Activated T-helper 2 cell treated with anti-CD3 and anti-CD28 coated beads, Interferon-gamma antibody, Interleukin-2, Interleukin-4, amounts not matched to agents 10 μg/mL and 5 μg/mL and 100 μg/mL, durations not matched to agents 14 hours and 24 hours and 36 hours (primary cell): ENCODE results near the gene ANK3. TPM values are rescaled to one million over a fixed set of nuclear protein-coding genes. Genes with fewer than 3 reads are reported as not detected.

Experiments
- DNase-seq: peaks from one replicate; pipeline ENCODE4 v3.0.0; 2021; ENCODE audit warnings: low spot score
- H3K27ac Mint-ChIP-seq: one replicate; pipeline ENCODE4 v1.8.0; 2021; ENCODE audit warnings: mixed read lengths
- H3K27me3 Mint-ChIP-seq: one replicate; pipeline ENCODE4 v1.8.0; 2021; ENCODE audit warnings: low read depth, mixed read lengths
- H3K36me3 Mint-ChIP-seq: one replicate; pipeline ENCODE4 v1.8.0; 2021; ENCODE audit warnings: low read depth, mixed read lengths
- H3K4me1 Mint-ChIP-seq: one replicate; pipeline ENCODE4 v1.8.0; 2021; ENCODE audit warnings: low read depth, mixed read lengths
- H3K4me3 Mint-ChIP-seq: one replicate; pipeline ENCODE4 v1.8.0; 2021; ENCODE audit warnings: low read depth, mild to moderate bottlenecking, moderate library complexity, mixed read lengths
- H3K9me3 Mint-ChIP-seq: one replicate; pipeline ENCODE4 v1.8.0; 2021; ENCODE audit warnings: mixed read lengths
- intact Hi-C: fragments of 100-400 bp; cut with micrococcal nuclease; formaldehyde crosslinking; loops from one replicate; pipeline ENCODE4 v1.15.1; 2023
- total RNA-seq: library from RNA; stranded (reverse); gene quantifications from 2 replicates; pipeline ENCODE4 v1.2.3, GENCODE V29; 2022

The ANK3 gene
- total RNA-seq, 1 donor from 2014 or later, result 14.4 TPM

DNA sequence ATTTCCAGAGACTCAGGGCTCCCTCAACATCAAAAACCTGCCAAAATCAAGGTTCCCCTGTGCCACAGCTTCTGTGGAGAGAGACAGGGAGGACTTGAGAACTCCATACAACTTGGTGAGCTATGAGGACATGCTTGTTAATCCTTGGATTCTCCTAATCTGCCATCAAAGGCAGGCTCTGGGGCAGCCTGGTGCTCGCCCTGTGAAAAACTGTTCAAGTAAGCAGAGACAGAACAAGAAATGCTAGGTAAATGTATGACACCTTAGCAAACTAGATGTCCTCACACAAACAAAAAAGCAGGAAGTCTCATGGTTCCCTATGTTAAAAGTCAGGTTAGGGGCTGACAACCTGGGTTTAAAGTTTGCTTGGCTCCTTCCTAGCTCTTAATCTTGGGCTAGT is 73.6 kb downstream of the ANK3 start:
- H3K4me1 Mint-ChIP-seq, result peaks cover 21% of the 10 kb centered on the region
- H3K36me3 Mint-ChIP-seq, result no peaks in the 10 kb centered on the region
- no peaks in the 10 kb centered on the region for H3K9me3 Mint-ChIP-seq
- DNase-seq, result no peak
- intact Hi-C loops, result no loop called here
- no peaks in the 10 kb centered on the region for H3K27me3 Mint-ChIP-seq
- no peak overlapping the region for H3K4me3 Mint-ChIP-seq
- H3K27ac Mint-ChIP-seq, result no peak overlapping the region

DNA sequence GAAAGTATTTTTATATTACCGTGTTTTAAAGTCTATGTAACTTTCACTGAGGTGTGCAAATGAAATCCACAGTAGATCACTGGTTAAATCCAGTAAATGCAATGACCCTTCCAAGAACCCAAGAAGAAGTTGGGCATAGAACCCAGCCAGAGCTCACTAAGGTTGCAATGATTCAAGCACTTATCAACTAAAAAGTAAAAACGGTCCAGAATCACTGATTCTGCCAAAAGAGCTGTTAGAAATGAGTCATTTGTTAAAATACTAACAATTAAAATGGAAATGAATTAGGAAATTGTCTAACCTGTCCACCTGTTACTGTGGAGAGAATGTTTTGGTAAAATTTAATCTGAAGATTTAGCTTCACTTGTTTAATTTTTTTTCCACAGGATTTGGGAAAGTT is 74.4 kb downstream of the ANK3 start:
- Mint-ChIP-seq H3K36me3 (no peaks in the 10 kb centered on the region), H3K4me1 (peaks cover 21% of the 10 kb centered on the region), H3K9me3 (no peaks in the 10 kb centered on the region), H3K4me3 (no peak overlapping the region), H3K27me3 (no peaks in the 10 kb centered on the region), H3K27ac (no peak overlapping the region)
- intact Hi-C loops, result no loop called here
- DNase-seq, result no peak

DNA sequence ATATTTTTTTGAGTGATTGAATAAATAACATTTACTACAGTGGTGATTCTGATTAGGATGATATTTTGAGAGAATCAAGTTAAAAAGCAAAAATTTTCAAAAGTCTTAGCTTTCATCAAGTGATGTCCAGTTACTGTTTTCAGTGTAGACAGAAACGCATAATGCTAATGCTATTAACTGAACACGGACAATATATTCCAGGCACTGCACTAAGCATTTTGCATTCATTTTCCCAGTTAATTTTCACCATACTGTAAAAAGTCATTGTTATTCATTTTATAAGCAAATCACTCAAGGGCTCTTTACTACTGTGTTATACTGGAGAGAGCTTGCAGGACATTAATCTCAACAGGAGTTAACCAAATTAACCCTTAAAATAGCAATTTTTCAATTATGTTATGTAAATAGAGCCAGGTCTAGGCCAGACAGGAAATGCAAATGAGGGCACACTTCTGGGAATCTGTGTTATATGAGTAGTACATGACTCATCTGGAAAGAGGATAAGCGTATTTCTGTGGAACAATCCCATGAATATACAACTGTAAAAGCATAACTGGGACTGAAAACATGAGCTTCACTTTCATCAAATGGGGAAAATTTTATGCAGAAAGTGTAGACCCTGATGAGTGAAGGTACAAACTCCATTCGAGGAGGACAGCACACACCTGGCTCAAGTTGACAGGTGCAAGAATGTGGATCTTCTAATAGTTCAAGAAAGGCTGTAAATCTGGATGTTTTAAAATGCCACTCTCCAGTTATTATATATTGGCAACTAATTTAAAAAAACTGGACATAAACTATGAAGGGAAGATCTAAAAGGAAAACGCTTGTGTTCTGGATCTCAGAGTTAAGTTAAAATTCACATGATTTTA is 75.4 kb downstream of the ANK3 start:
- intact Hi-C loops, result no loop called here

DNA sequence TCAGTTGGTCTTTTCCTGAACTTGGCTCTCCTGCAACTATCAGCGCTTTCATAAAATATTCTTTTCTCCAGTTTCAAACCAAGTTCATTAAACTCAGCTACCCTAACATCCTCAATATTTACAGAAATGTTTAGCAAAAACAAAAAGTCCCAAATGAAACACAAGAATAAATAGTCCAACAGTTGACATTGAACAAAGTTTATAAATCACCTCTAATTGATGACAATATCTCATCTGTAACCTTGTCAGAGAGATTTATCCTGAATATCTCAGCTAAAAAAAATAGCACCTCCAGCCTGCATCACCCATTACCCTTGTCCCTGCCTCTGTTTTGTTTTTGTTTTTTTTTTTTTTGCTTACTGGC is 76.1 kb downstream of the ANK3 start:
- intact Hi-C loops, result no loop called here
- Mint-ChIP-seq H3K36me3 (no peaks in the 10 kb centered on the region), H3K27me3 (no peaks in the 10 kb centered on the region), H3K4me1 (peaks cover 23% of the 10 kb centered on the region), H3K27ac (no peak overlapping the region), H3K4me3 (no peak overlapping the region), H3K9me3 (no peaks in the 10 kb centered on the region)
- DNase-seq, result no peak

More for the DNA sequence above, 75.4 kb downstream of the ANK3 start:
- no peaks in the 10 kb centered on the region for H3K27me3 Mint-ChIP-seq
- H3K36me3 Mint-ChIP-seq, result no peaks in the 10 kb centered on the region
- H3K4me3 Mint-ChIP-seq, result no peak overlapping the region
- DNase-seq, result no peak
- H3K27ac Mint-ChIP-seq, result no peak overlapping the region
- no peaks in the 10 kb centered on the region for H3K9me3 Mint-ChIP-seq
- H3K4me1 Mint-ChIP-seq, result peaks cover 22% of the 10 kb centered on the region

DNA sequence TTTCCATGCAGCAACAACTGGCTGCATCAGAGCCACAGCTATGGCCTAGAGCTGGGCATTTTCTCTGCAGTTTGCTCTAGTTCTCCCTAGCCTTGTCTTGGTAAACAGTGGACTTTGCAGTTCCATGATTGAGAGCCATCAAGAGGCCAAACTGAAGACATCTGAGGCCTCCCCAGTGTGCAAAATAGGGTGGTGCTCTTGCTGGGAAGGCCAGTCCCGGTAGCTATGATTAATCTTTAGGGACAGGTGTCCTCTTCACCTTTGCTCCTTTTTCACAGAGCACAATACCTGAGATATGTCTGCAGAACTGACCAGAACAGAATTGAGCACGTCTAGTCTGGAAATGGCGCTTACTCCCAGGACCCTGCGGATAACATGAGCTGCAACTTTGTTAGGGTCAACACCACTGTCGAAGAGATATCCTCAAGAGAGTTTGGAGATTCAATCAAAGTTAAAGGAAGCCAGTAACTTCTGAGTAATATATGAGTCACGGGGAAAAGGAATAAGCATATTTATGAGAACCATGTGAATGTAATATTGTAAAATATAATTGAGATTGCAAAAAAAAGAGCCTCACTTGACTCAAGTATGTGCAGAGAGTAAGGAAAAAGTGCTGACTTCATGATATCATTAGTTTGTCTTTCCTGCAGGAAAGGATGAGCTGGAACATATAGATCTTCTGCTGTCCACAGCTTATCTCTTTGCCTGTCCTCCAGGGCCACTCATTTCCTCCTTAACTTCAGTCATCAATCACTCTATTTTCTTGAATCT is 76.7 kb downstream of the ANK3 start:
- H3K36me3 Mint-ChIP-seq, result no peaks in the 10 kb centered on the region

GRCh38 chr10:60311821-60312220 is 77.9 kb downstream of the ANK3 start:
- no peak for DNase-seq
- peaks cover 26% of the 10 kb centered on the region for H3K4me1 Mint-ChIP-seq
- H3K9me3 Mint-ChIP-seq, result no peaks in the 10 kb centered on the region
- no peaks in the 10 kb centered on the region for H3K36me3 Mint-ChIP-seq
- no peak overlapping the region for H3K4me3 Mint-ChIP-seq
- intact Hi-C loops, result no loop called here
- no peak overlapping the region for H3K27ac Mint-ChIP-seq
- no peaks in the 10 kb centered on the region for H3K27me3 Mint-ChIP-seq

More for the DNA sequence above, 76.7 kb downstream of the ANK3 start:
- no peaks in the 10 kb centered on the region for H3K9me3 Mint-ChIP-seq
- H3K27me3 Mint-ChIP-seq, result no peaks in the 10 kb centered on the region
- peaks cover 23% of the 10 kb centered on the region for H3K4me1 Mint-ChIP-seq
- no peak for DNase-seq
- H3K27ac Mint-ChIP-seq, result no peak overlapping the region
- H3K4me3 Mint-ChIP-seq, result no peak overlapping the region
- intact Hi-C loops, result no loop called here

DNA sequence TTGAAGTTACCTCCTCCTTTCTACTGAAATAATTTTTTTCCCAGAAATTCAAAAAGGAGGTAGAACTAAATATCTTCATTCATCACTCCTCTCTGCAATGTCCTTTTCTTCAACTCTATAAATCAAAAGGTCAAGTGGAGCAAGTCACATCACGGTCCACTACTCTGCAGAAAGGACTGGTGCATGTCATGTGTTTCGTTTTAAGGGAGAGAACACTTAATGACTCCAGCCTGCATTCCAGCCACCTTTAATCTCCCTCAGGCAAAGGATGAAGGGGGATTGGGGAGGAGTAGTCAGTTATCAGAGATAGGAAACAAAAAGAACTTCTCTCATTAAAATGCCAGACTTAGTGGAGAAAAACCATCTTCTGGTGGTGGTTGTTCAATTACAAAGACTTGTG is 78.9 kb downstream of the ANK3 start:
- no peak overlapping the region for H3K27ac Mint-ChIP-seq
- intact Hi-C loops, result no loop called here
- DNase-seq, result no peak
- no peaks in the 10 kb centered on the region for H3K27me3 Mint-ChIP-seq
- H3K4me3 Mint-ChIP-seq, result no peak overlapping the region
- no peaks in the 10 kb centered on the region for H3K36me3 Mint-ChIP-seq
- H3K9me3 Mint-ChIP-seq, result no peaks in the 10 kb centered on the region
- H3K4me1 Mint-ChIP-seq, result peaks cover 26% of the 10 kb centered on the region

GRCh38 chr10:60309891-60310290 is 79.8 kb downstream of the ANK3 start:
- intact Hi-C loops, result no loop called here
- H3K27me3 Mint-ChIP-seq, result no peaks in the 10 kb centered on the region
- H3K4me1 Mint-ChIP-seq, result peaks cover 25% of the 10 kb centered on the region
- H3K36me3 Mint-ChIP-seq, result no peaks in the 10 kb centered on the region
- no peak overlapping the region for H3K27ac Mint-ChIP-seq
- DNase-seq, result no peak
- no peak overlapping the region for H3K4me3 Mint-ChIP-seq
- H3K9me3 Mint-ChIP-seq, result no peaks in the 10 kb centered on the region

- H3K4me3 Mint-ChIP-seq, result no peak overlapping the region
- intact Hi-C loops, result no loop called here
- H3K27ac Mint-ChIP-seq, result no peak overlapping the region
- H3K9me3 Mint-ChIP-seq, result no peaks in the 10 kb centered on the region
- H3K36me3 Mint-ChIP-seq, result no peaks in the 10 kb centered on the region
- no peak for DNase-seq
- H3K27me3 Mint-ChIP-seq, result no peaks in the 10 kb centered on the region
- peaks cover 20% of the 10 kb centered on the region for H3K4me1 Mint-ChIP-seq
These were observed 80.3 kb downstream of the ANK3 start for GRCh38 chr10:60309371-60309770.

DNA sequence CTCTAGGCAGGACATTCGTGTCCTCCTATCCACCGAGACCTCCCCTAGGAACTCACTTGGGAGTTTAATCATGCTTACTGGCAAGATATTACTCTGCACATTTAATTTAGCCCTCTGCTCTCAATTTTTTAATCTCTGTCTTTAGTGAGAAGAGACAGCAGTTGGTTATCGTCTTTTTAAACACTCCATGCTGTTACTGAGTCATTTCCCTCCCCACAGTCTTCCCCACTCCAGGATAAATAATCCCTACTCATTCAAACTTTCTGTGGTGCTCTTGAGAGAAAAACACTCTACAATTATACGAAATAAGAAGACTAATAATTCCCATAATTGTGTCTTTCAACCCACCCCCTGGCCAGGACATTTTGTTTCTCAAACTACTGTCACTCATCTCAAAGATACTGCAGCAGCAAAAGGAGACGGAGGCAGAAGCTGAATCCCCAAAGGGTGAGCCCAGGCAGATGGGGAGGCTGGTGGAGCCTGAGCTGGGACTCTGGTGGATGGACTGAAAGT is 84.2 kb downstream of the ANK3 start:
- no peak for DNase-seq
- Mint-ChIP-seq H3K36me3 (no peaks in the 10 kb centered on the region), H3K4me3 (no peak overlapping the region), H3K9me3 (no peaks in the 10 kb centered on the region), H3K27me3 (no peaks in the 10 kb centered on the region), H3K4me1 (peaks cover 5% of the 10 kb centered on the region), H3K27ac (no peak overlapping the region)
- intact Hi-C loops, result no loop called here

DNA sequence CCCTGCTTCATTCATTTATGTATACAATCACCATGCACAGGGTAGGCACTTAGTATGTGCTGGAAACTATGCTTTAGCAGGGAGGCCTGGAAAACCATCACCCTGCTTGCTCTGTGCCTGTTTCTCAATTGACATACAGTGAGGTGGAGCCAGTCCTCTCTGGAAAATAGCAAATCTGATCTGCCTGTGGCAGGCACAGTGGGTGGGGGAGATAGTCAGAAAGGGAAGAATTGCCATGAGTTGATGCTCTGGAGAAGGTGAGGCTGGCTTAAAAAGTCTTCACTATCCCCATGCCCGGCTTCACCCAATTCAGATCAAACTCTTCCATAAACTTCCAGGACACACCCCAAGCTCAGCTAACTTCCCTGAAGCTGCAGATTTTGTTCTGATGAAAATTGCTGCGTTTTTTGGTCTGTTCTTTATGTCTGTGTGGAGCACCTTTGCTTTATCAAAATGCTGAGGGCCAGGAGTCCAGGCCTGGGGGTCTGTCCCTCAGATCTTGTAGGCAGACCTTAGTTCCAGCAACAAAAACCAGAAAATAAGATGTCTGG is 84.8 kb downstream of the ANK3 start:
- H3K4me3 Mint-ChIP-seq, result no peak overlapping the region
- H3K27me3 Mint-ChIP-seq, result no peaks in the 10 kb centered on the region
- DNase-seq, result no peak
- H3K27ac Mint-ChIP-seq, result no peak overlapping the region
- peaks cover 5% of the 10 kb centered on the region for H3K4me1 Mint-ChIP-seq
- no peaks in the 10 kb centered on the region for H3K36me3 Mint-ChIP-seq
- H3K9me3 Mint-ChIP-seq, result no peaks in the 10 kb centered on the region
- intact Hi-C loops, result no loop called here

GRCh38 chr10:60303778-60304177 is 85.9 kb downstream of the ANK3 start:
- H3K27me3 Mint-ChIP-seq, result no peaks in the 10 kb centered on the region
- no peaks in the 10 kb centered on the region for H3K9me3 Mint-ChIP-seq
- H3K36me3 Mint-ChIP-seq, result no peaks in the 10 kb centered on the region
- DNase-seq, result no peak
- no peak overlapping the region for H3K27ac Mint-ChIP-seq
- H3K4me1 Mint-ChIP-seq, result peaks cover 3% of the 10 kb centered on the region
- intact Hi-C loops, result no loop called here
- no peak overlapping the region for H3K4me3 Mint-ChIP-seq
